Adipocyte (in vitro differentiated cells): Measurements from ENCODE around the gene PRKAG3.

Experiments used
- DNase-seq: peaks from one replicate; pipeline ENCODE4 v3.0.0-alpha.2; 2015; ENCODE audit warnings: low read depth
- H3K27me3 ChIP-seq: replicated peaks from 2 replicates; pipeline ENCODE4 v1.7.0; 2013; ENCODE audit warnings: mild to moderate bottlenecking, low read length, moderate library complexity; ENCODE audit not compliant: control insufficient read depth, insufficient read depth
- H3K36me3 ChIP-seq: 2 replicates; pipeline ENCODE4 v1.7.0; 2013; ENCODE audit warnings: low read length, mild to moderate bottlenecking, moderate library complexity; ENCODE audit not compliant: control insufficient read depth, insufficient read depth, severe bottlenecking
- H3K4me1 ChIP-seq: 2 replicates; pipeline ENCODE4 v1.7.0; 2013; ENCODE audit warnings: mild to moderate bottlenecking, low read length, moderate library complexity; ENCODE audit not compliant: control insufficient read depth, insufficient read depth
- H3K4me3 ChIP-seq: 2 replicates; pipeline ENCODE4 v1.7.0; 2013; ENCODE audit warnings: mild to moderate bottlenecking, low read length, moderate library complexity
- H3K9ac ChIP-seq: 2 replicates; pipeline ENCODE4 v1.7.0; 2013; ENCODE audit warnings: mild to moderate bottlenecking, low read length, moderate library complexity
- H3K9me3 ChIP-seq: 2 replicates; pipeline ENCODE4 v1.7.0; 2013; ENCODE audit warnings: mild to moderate bottlenecking, low read length, moderate library complexity; ENCODE audit not compliant: control insufficient read depth

PRKAG3 gene

DNA sequence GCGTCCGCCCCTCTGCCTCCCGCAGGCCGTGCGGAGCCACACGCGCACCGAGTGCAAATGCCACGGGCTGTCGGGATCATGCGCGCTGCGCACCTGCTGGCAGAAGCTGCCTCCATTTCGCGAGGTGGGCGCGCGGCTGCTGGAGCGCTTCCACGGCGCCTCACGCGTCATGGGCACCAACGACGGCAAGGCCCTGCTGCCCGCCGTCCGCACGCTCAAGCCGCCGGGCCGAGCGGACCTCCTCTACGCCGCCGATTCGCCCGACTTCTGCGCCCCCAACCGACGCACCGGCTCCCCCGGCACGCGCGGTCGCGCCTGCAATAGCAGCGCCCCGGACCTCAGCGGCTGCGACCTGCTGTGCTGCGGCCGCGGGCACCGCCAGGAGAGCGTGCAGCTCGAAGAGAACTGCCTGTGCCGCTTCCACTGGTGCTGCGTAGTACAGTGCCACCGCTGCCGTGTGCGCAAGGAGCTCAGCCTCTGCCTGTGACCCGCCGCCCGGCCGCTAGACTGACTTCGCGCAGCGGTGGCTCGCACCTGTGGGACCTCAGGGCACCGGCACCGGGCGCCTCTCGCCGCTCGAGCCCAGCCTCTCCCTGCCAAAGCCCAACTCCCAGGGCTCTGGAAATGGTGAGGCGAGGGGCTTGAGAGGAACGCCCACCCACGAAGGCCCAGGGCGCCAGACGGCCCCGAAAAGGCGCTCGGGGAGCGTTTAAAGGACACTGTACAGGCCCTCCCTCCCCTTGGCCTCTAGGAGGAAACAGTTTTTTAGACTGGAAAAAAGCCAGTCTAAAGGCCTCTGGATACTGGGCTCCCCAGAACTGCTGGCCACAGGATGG is 42.0 kb upstream of the PRKAG3 start:
- Histone ChIP-seq H3K4me1 (no peaks in the 10 kb centered on the region), H3K4me3 (no peak overlapping the region), H3K9ac (no peak overlapping the region), H3K36me3 (no peaks in the 10 kb centered on the region), H3K27me3 (peaks cover 87% of the 10 kb centered on the region), H3K9me3 (no peaks in the 10 kb centered on the region)
- DNase-seq, result no peak

DNA sequence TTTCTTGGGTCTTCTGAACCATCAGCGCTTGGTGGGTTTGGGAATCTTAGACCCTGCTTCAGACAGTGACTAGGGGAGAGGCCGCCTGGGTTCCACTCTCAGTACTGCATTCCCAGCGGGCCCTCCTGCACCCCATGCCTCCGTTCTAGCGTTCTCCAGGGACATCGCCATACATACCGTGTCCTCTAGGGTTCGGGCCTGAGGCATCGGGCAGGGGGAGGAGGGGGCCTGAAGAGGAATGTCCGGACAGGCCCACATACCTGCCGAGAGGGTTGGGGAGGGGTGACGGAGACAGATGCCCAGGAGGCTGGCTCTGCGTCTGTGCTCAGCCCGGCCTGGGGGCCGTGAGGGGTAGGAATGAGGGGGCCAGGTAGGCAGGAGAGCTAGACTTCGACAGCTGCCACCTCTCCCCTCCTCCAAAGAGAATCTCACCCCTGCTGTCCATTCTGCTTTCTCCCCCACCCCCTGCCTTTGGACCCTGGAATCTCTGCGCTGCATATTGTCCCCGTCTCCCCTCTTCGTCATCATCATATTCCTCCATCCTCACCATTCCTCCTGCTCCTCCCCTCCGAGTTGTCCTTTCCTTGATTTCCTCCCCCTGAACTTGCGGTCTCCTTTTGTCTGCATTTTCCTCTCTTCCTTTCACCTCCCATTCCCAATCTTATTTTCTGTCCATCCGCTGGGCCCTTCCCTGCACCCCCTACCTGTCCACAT is 41.2 kb upstream of the PRKAG3 start:
- Histone ChIP-seq H3K9ac (no peak overlapping the region), H3K4me1 (no peaks in the 10 kb centered on the region), H3K36me3 (no peaks in the 10 kb centered on the region), H3K27me3 (peaks cover 88% of the 10 kb centered on the region), H3K9me3 (no peaks in the 10 kb centered on the region), H3K4me3 (no peak overlapping the region)
- no peak for DNase-seq

DNA sequence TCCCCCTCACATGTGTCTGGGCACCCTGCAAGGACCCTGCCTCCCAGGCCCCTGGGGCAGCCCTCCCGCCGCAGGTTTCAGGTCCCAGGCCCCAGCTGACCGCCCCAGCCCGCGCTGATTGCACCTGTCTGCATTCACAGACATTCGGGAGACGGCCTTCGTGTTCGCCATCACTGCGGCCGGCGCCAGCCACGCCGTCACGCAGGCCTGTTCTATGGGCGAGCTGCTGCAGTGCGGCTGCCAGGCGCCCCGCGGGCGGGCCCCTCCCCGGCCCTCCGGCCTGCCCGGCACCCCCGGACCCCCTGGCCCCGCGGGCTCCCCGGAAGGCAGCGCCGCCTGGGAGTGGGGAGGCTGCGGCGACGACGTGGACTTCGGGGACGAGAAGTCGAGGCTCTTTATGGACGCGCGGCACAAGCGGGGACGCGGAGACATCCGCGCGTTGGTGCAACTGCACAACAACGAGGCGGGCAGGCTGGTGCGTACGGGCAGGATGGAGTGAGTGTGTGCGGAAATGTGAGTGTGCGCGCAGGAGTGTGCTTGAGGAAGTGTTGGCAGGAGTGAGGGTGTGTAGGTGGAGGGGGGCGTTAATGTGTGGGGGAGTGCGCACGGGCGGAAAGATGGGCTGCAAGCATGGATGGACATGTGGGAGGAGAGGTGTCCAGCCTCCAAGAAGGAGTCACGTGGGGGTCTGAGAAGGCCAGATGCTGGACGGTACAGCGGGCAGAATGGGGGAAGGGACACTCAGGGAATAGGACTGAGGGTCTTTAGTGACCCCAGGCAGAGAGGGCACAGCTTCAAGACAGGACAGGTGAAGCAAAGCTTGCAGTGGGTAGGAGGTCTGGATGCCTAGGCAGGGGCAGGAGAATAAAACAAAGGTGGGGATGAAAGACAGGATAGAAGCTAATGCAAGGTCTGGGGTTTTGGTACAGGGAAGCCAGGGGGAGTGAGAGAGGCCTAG is 40.0 kb upstream of the PRKAG3 start:
- H3K9ac ChIP-seq, result no peak overlapping the region
- H3K4me3 ChIP-seq, result no peak overlapping the region
- H3K36me3 ChIP-seq, result no peaks in the 10 kb centered on the region
- H3K4me1 ChIP-seq, result no peaks in the 10 kb centered on the region
- no peaks in the 10 kb centered on the region for H3K9me3 ChIP-seq
- DNase-seq, result no peak
- peaks cover 90% of the 10 kb centered on the region for H3K27me3 ChIP-seq

GRCh38 chr2:218870984-218871344 is 39.4 kb upstream of the PRKAG3 start:
- DNase-seq, result no peak
- Histone ChIP-seq H3K9me3 (no peaks in the 10 kb centered on the region), H3K27me3 (peaks cover 89% of the 10 kb centered on the region), H3K4me3 (no peak overlapping the region), H3K4me1 (no peaks in the 10 kb centered on the region), H3K36me3 (no peaks in the 10 kb centered on the region), H3K9ac (no peak overlapping the region)

GRCh38 chr2:218869064-218869463 is 37.5 kb upstream of the PRKAG3 start:
- peaks cover 75% of the 10 kb centered on the region for H3K27me3 ChIP-seq
- no peak overlapping the region for H3K9ac ChIP-seq
- no peaks in the 10 kb centered on the region for H3K36me3 ChIP-seq
- no peaks in the 10 kb centered on the region for H3K4me1 ChIP-seq
- no peak overlapping the region for H3K4me3 ChIP-seq
- DNase-seq, result no peak
- no peaks in the 10 kb centered on the region for H3K9me3 ChIP-seq

DNA sequence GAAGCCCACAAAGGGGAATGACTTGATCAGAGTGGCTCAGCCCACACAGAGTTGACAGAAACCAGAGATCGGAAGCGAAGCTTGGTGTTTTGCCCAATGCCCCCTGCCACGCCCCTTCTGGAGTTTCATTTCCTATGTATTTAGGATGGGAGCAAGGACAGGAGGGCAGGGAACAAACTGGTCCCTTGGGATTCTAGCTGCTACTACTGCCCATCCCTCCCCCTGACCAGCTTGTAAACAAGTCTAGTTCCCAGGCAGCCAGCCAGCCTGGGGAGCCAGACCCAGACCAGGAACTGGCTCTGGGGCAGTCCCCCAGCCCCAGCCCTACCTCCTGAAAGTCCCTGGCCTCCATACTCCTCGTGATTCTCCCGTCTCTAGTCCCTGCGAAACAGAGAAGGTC is 36.3 kb upstream of the PRKAG3 start:
- Histone ChIP-seq H3K4me3 (no peak overlapping the region), H3K36me3 (no peaks in the 10 kb centered on the region), H3K27me3 (peaks cover 73% of the 10 kb centered on the region), H3K9ac (no peak overlapping the region), H3K4me1 (no peaks in the 10 kb centered on the region), H3K9me3 (no peaks in the 10 kb centered on the region)
- DNase-seq, result no peak

DNA sequence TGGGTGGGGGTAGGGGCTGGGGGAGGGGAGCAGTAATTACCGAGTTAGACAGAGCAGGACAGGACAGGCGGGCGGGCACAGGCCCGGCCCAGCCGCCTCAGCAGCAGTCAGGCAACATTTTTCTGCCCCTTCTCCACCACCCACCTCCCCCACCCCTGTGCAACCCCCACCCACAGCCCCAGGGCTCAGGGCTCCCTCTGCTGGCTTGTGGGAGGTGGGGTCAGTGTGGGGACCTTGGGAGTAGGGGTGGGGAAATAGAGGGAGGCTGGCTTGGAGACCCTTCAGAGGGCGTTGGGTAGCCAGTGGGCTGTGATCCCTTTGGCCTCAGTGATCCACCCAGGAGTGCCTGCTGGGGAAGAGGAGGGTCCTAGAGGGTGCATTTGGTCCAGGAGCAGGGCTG is 34.4 kb upstream of the PRKAG3 start:
- Histone ChIP-seq H3K4me1 (no peaks in the 10 kb centered on the region), H3K9ac (no peak overlapping the region), H3K9me3 (no peaks in the 10 kb centered on the region), H3K4me3 (no peak overlapping the region), H3K27me3 (peaks cover 67% of the 10 kb centered on the region), H3K36me3 (no peaks in the 10 kb centered on the region)
- DNase-seq, result no peak

DNA sequence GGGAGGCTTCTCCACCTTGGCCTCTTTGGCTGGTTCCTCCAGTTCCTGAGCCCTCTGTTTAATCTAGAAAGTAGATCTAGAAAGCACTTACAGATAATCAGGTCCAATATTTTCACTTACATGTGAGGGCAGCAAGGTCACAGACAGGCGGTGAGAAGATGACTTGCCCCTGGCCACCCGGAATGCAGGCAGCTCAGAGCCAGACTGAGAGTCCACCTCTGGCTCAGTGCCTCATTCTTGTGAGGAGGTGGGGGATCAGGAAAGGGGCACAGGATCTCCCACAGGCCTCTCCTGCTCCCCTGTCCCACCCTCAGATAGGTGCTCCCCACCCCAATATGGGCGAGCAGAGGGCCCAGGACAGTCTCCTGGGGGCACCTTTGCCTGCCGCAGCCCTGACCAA is 33.8 kb upstream of the PRKAG3 start:
- H3K4me1 ChIP-seq, result peaks cover 1% of the 10 kb centered on the region
- H3K4me3 ChIP-seq, result no peak overlapping the region
- DNase-seq, result no peak
- H3K9me3 ChIP-seq, result no peaks in the 10 kb centered on the region
- H3K36me3 ChIP-seq, result no peaks in the 10 kb centered on the region
- peaks cover 66% of the 10 kb centered on the region for H3K27me3 ChIP-seq
- H3K9ac ChIP-seq, result no peak overlapping the region

DNA sequence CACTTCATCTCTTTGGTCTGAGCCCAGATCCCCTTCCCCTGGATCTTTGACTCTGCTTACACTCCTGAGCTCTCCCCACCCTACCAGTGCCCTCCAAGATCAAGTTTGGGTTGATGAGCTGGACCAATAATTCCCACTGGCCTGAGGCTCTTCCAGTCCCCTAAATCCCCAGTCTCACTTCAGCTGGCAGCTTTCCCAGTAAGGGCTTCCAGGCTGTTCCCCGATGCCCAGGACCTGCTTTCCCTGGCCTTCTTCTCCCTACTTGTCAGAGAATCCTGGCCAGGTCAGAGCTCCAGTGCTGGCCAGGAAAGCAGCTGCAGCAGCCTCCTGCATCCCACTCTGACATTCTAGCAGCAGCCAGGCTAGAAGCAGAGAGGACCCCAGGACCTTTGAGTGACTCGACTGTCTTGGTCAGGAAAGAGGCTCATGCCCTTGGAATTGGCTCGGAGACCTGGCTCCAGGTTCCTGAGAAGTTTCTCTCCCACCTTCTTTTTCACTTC is 31.5 kb upstream of the PRKAG3 start:
- no peak for DNase-seq

DNA sequence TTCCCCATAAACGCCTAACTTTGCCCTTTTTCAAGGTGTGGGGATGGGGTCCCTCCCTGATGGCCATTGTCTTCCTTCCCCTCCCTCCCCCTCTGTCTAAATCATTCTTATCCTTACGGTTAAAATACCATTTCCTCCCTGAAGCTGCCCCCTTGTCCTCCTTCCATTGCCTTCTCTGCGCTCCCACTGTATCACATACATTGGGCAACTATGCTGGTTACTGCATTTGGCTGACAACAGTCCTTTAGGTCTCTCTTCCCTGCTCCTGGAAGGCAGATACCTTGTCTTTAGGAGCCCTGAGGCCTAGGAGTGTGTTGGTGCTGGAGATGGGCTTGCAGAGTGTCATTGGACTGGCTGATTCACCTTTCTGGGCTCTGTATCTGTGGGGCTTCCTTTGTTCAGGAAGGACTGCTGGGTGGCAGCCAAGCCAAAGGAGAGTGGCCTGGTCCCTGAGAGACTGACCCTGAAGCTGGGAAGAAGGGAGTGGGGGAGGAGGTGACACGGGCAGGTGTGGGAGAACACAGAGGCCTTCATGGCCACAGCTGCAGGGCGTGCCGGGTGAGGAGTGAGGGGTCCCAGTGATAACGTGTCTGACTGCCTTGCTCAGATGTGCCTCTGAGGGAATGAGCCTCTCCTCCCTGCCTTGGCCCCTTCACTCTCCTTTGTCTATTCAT is 30.2 kb upstream of the PRKAG3 start:
- H3K9me3 ChIP-seq, result no peaks in the 10 kb centered on the region
- H3K27me3 ChIP-seq, result peaks cover 52% of the 10 kb centered on the region
- H3K4me1 ChIP-seq, result peaks cover 6% of the 10 kb centered on the region
- no peak overlapping the region for H3K4me3 ChIP-seq
- no peak overlapping the region for H3K9ac ChIP-seq
- H3K36me3 ChIP-seq, result no peaks in the 10 kb centered on the region
- no peak for DNase-seq

More for the DNA sequence above, 31.5 kb upstream of the PRKAG3 start:
- Histone ChIP-seq H3K4me3 (no peak overlapping the region), H3K9me3 (no peaks in the 10 kb centered on the region), H3K4me1 (peaks cover 6% of the 10 kb centered on the region), H3K9ac (no peak overlapping the region), H3K36me3 (no peaks in the 10 kb centered on the region), H3K27me3 (peaks cover 58% of the 10 kb centered on the region)
